Kidney glomerular epithelial cell (primary cell): ENCODE data around the gene SCUBE2.
"Not testable (repeated sequence)": the region's sequence is repeated elsewhere in the genome, so short reads cannot be mapped to it uniquely, and the experiment has no call there.

Experiments used
- DNase-seq: peaks from one replicate; lab custom pipeline; 2025; lab: John Stamatoyannopoulos, UW

The SCUBE2 gene

DNA sequence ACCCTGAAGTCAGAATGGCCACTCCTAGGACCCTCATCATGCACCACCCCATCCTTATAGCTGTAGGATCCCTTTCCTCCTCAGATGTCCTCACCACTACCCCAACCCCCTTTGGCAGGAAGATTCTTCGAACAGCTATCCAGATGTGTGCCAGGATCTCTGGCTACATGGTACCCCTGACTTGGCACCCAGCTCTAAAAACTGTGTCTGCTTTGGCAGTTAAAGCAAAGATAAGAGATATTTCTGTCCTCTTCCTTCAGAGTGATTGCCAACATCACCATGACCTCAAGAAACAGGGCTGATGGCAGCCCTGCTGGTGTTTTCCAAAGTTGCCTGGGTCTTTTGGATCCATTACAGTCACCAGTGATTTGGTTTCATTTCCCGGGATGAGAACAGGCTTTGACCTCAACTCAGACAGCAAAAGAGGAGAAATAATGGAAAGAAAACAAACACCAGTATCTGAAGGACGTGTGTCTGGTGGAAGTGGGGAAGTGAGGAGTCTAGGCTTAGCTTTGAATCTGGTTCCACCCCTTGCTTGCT lies 83.3 kb downstream of the SCUBE2 start:
- no peak for DNase-seq

GRCh38 chr11:9005087-9005486 lies 86.3 kb downstream of the SCUBE2 start:
- DNase-seq, result no peak

DNA sequence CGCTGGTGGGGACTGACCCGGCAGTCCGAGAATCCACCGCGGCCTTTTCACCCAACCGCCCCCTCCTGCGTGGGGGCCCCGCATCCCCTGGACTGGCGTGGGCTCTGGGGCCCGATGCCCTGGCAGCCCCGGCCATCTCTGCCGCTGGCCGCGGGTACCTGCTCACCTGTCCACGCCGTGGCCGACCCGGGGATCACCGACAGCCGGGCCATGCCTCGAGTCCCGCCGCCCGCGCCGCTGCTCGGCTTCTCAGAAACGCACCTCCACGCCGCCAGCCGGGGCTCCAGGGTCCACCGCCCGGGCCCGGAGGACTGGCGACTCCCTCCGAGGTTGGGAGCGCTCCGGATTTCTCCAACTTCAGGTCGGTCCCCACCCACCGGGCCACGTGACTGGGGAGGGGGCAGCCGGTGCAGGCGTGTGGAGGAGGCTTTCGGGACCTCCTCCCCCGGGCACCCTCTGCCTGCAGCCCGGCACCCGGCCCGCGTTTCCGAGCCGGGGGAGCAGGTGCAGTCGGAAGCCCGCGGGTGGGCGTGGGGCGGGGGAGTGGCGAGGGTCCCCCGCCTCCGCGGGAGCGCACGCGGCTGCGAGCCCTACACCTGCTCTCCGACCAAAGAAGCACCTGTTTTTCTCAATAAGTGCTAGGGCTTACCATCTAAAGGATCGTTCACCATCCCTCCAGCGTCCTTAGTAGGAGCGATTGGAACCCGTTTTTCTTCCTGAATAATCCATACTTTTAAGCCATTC lies 87.0 kb downstream of the SCUBE2 start:
- DNase-seq, result no peak

DNA sequence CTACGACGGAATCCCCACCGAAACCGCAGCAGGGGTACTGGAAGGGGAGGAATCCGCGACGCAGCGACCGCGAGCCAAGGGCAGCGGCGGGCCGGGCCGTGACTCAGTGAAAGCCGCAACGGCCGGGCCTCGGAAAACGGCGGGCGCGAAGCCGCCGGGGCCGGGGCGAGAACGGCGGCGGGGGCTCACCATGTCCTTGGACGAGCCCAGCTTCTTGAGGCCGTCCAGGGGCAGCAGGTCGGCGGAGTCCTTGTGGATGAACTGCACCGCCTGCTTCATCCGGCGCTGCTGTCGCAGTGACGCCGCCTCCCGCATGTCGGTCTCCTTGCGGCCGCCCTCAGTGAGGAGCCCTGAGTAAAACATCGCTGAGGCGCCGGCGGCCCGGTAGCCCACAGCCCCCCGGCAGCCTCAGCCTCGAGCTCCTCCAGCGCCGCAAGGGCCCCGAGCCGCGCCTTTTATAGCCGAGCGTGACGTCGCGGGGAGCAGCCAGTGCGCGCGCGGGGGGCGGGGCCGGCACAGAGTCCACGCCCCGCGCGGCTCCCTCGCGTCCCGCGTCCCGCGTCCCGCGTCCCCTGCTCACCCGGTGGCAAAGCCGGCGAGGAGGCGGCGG lies 87.7 kb downstream of the SCUBE2 start, which contains the start of gene NRIP3:
NRIP3 (minus strand) TSS at position 429 of the 610 bp plus-strand sequence; CDS start at position 363, 66 bp downstream.
- DNase-seq, result peak; percentile 2

DNA sequence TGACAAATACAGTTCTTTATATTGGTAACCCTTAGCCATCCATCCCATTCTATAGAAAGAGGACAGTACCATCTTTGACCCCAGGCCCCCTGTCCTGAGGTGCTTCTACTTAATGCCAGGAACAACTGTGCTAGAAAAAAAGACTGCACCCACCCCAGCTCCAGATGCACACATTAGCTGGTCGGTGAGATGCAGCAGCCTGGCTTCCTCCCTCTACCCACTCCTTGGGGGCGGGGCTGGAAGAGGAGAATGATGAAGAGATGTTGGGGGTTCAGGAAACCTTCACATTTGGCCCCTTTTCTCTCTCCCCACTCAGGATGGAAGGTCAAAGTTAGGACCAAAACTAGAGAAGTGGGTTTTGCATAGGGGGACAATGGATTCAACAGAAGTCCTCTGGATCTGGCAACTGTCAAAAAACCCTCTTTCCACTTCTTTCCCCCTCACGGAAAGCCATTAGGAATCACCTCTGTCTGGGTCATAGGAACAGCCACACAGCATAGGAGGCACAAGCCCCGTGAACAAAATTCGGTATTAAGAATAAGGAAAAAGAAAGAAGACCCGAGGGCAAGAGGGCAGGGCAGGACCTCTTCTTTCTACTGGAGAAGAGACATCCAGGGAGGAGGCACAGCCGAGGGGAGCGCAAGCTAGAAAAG lies 88.4 kb downstream of the SCUBE2 start:
- DNase-seq, result no peak

- peak; percentile 39 for DNase-seq
These were observed 89.7 kb downstream of the SCUBE2 start for GRCh38 chr11:9001736-9002135.

GRCh38 chr11:8998017-8998416 lies 93.4 kb downstream of the SCUBE2 start:
- no peak for DNase-seq

GRCh38 chr11:8997451-8997850 lies 93.9 kb downstream of the SCUBE2 start:
- DNase-seq, result no peak

- DNase-seq, result no peak
These were observed 101.9 kb downstream of the SCUBE2 start for GRCh38 chr11:8989453-8989852.

- peak; percentile 22 for DNase-seq
These were observed 102.8 kb downstream of the SCUBE2 start for GRCh38 chr11:8988329-8989234.

DNA sequence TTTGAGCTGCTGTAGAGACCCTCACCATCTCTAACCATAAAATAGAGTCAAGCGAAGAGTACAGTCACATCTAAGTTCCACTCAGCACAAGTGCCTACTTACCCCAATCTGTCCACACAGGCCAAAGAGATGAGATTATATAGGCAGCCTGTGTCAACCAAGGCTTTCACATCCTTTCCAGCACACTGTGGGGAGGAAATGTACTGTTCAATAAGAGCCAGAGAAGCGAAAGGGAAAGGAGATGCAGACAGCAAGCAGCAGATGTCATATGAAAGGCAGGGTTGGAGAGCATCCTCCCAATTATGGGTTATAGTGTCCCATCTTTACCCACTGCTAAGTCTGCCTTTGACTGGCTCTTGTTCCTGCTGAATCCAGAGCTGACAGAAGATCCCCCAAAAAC lies 104.0 kb downstream of the SCUBE2 start:
- DNase-seq, result no peak

DNA sequence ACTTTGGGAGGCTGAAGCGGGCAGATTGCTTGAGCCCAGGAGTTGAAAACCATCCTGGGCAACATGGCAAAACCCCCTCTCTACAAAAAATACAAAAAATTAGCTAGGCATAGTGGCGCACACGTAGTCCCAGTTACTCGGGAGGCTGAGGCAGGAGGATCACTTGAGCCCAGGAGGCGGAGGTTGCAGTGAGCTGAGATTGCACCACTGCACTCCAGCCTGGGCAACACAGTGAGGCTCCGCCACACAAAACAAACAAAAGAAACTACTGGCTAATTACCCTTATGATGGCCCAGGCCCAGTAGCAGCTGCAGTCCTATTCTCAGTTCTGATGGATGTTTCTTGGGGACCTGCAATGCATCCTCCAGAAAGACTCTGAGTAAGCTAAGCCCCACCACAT lies 104.6 kb downstream of the SCUBE2 start:
- DNase-seq, result not testable (repeated sequence)

DNA sequence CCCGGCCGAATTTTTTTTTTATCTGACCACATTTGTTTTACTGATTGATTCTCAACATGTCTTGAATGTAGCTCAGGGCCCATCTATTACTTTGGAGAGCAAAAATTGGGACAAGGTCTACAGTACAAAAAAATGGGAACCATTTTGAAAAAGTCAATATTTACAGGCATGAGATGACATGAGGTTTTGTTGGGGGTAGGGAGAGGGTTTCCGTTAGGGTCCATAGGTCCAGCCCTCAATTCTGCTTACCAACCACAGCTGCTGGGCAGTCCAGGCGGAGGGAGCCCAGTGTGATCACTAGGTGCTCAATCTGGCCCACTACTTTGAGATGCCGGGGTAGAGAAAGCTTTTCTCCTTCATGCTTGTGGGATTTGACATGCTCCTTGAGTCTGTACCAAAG lies 105.9 kb downstream of the SCUBE2 start:
- DNase-seq, result no peak

DNA sequence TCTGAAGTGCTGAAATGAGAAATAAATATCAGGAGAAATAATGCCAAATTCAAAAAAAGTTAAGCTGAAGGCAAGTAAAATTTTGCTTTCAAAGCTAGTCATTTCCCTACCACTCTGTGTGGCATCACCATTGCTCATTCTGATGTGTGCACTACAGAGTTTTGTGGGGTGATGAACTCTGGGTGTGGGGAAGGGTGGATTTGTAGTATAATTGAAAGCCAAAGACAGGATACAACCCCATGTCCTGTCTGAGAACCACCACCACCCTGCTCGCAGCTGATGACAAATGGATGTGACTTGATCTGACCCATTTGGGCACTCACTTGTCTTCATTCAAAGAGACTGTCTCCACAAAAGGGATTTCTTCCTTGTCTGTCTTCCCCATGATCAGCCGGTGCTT lies 107.8 kb downstream of the SCUBE2 start:
- DNase-seq, result no peak

DNA sequence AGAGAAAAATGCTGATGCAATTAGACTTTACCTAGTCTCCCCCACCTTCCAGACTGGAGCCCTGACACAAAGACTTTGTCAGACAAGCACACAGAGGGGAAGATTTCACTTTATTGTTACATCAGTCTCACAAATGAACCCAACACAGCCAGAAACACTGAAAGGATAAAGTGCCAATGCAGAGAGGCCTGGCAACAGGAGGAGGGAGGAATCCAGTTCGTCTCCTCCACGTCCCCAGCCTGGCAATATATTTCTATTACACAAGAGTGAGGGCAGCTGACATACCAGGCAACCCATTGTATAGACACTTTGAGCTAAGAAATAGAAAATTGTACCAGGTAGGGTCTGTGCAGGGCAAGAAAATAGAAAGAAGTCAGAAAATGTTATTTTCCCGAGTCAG lies 110.9 kb downstream of the SCUBE2 start:
- DNase-seq, result no peak

DNA sequence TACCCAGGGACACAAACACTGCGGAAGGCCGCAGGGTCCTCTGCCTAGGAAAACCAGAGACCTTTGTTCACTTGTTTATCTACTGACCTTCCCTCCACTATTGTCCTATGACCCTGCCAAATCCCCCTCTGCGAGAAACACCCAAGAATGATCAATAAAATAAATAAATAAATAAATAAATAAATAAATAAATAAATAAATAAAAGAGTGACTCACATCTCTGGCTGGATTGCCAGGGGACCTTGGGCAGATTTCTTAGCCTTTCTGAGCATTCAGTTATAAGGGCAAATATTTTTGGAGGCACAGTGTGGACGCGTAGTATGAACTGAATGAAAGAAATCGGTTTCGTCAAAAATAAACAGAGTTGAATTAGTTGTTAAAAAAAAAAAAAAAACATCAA lies 112.0 kb downstream of the SCUBE2 start:
- not testable (repeated sequence) for DNase-seq

DNA sequence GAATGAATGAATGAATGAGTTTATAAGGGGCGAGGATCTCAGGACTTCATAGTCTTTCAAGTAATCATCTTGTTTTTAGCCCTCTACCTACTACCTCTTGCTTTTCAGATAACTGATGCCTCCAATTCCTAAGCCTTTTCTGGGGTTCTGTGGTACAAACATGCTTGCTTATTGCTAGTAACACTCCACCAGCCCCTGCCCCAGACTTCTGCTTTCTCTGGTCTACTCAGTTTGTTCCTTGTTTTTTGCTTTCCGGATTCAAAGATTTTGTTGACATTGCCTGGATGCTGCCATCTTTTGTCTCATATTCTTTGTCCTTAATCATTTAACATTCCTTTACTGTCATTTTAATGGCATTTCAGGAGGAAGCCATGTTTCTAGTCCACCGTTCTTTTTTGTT lies 118.3 kb downstream of the SCUBE2 start:
- no peak for DNase-seq

GRCh38 chr11:8971924-8972316 lies 119.5 kb downstream of the SCUBE2 start:
- DNase-seq, result no peak

DNA sequence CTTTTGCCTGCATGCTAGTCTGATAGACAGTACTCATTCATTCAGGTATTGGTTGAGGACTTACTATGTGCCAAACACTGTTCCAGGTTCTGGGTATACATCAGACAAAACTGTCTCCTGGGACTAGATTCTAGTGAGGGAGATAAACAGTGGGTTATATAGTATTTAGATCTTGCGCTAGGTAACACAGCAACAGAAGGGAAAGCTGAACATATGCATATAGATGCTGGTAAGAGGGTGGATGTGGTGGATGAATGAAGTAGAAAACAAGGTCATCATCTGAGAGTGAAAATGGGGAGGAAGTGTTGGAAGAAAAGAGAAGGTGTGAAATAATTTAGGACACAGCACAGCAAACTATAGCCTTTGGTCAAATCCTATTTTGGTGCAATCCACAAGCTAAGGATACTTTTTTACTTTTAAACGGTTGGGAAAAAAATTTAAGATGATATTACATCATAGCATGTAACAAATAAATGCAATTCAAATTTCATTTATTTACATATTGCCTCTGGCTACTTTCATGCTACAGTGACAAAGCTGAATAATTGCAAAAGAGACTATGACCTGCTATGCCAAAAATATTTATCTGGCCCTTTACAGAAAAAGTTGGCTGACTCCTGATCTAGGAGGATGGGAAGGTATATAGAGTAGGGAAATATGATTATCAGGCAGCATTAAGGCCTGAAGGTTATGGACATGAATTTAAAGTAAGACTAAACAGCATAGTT lies 120.0 kb downstream of the SCUBE2 start:
- DNase-seq, result no peak
